Activated gamma-delta T cell (primary cell): ENCODE measurements around the gene NCCRP1.

Experiments
- DNase-seq: peaks from one replicate; lab custom pipeline; 2025; lab: John Stamatoyannopoulos, UW

NCCRP1 gene

GRCh38 chr19:39165857-39166256, 30.9 kb upstream of the NCCRP1 start:
- DNase-seq: no peak

- DNase-seq: no peak
These were observed 30.0 kb upstream of the NCCRP1 start for GRCh38 chr19:39166571-39167391.

GRCh38 chr19:39167461-39168257, 29.1 kb upstream of the NCCRP1 start:
- DNase-seq: no peak

GRCh38 chr19:39168258-39169142, 28.3 kb upstream of the NCCRP1 start:
- no peak for DNase-seq

GRCh38 chr19:39169143-39169810, 27.5 kb upstream of the NCCRP1 start:
- no peak for DNase-seq

GRCh38 chr19:39170386-39171231, 26.2 kb upstream of the NCCRP1 start:
- DNase-seq: no peak

- DNase-seq: no peak
These were observed 25.0 kb upstream of the NCCRP1 start for GRCh38 chr19:39171479-39172465.

GRCh38 chr19:39172700-39173501, 23.9 kb upstream of the NCCRP1 start:
- no peak for DNase-seq

GRCh38 chr19:39173502-39173991, 23.2 kb upstream of the NCCRP1 start:
- no peak for DNase-seq

- DNase-seq: no peak
These were observed 22.6 kb upstream of the NCCRP1 start for GRCh38 chr19:39174142-39174541.

- DNase-seq: no peak
These were observed 21.9 kb upstream of the NCCRP1 start for GRCh38 chr19:39174558-39175544.

- no peak for DNase-seq
These were observed 21.2 kb upstream of the NCCRP1 start for GRCh38 chr19:39175564-39175963.

- no peak for DNase-seq
These were observed 19.6 kb upstream of the NCCRP1 start for GRCh38 chr19:39177110-39177699.

- no peak for DNase-seq
These were observed 19.0 kb upstream of the NCCRP1 start for GRCh38 chr19:39177736-39178135.

GRCh38 chr19:39178296-39179006, 18.3 kb upstream of the NCCRP1 start:
- no peak for DNase-seq

GRCh38 chr19:39179754-39180153, 17.0 kb upstream of the NCCRP1 start:
- DNase-seq: no peak
